HG02623 (cell line): ENCODE measurements around the gene CIAPIN1.
"Not testable (repeated sequence)": the region's sequence is repeated elsewhere in the genome, so short reads cannot be mapped to it uniquely, and the experiment has no call there.

Experiments used
- ATAC-seq: cut with Tn5 transposase; IDR thresholded peaks from one replicate; pipeline ENCODE4 v1.9.1; 2021; ENCODE audit warnings: moderate library complexity; ENCODE audit not compliant: unreplicated experiment

The CIAPIN1 gene

DNA sequence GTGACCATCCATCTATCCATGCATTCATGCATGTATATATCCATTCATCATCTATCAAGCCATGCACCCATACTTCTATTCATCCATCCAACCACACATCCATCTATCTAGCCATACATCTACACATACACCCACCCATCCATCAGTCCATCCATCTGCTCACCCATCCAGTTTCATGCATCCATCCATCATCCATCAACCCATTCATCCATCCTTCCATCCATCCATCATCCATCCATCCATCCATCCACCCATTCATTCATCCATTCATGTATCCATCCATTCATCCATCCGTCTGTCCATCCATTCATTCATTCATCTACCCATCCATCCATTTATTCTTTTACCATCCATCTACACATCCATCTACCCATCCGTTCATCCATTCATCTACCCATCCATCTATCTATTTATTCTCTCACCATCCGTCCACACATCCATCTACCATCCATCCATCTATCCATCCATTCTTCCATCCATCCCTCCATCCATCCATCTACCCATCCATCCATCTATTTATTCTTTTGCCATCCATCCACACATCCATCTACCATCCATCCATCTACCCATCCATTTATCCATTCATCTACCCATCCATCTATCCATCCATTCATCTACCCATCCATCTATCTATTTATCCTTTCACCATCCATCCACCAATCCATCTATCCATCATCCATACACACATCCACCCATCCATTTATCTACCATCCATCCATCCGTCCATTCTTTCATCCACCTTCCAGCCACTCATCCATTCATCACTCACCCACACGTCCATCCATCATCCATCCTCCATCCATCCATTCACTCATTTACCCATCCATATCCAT lies 39.4 kb downstream of the CIAPIN1 start:
- ATAC-seq, result no peak

DNA sequence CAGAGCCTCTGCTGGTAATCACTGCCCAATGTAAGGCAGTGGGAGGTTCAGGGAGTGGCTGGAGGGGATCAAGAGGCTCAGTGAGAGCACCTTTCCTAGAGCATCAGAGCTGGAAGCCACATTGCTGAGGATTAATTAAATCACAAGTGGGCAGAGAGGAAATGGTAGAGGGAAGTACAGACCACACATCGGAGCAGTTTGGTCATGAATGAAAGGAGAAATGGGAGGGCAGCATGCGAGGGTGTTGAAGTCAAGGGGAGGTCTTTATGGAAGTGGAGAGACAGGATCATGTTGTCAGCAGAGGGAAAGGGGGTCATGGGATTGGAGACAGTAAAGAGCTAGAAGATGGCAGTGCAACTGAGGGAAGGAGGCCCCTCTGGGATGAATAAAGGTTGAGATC lies 40.3 kb downstream of the CIAPIN1 start:
- ATAC-seq, result no peak

DNA sequence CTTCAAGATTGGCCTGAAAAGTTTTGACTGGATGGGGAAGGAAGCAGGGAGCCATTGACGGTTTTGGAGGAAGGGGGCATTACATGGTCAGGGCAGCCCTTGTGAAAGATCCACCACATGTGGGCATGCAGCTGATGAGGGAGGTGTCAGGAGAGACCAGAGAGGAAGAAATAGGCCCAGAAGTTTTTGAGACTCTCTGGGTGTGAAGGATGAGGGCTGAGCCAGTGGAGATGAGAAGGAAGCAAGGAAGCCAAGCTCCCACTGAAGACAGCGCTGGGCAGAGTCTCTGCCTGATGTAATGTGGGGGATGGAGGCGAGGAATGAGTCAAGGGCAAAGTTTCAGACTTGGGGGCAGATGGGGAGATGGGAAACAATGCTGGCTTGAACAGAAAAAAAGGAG lies 42.1 kb downstream of the CIAPIN1 start:
- ATAC-seq, result no peak

DNA sequence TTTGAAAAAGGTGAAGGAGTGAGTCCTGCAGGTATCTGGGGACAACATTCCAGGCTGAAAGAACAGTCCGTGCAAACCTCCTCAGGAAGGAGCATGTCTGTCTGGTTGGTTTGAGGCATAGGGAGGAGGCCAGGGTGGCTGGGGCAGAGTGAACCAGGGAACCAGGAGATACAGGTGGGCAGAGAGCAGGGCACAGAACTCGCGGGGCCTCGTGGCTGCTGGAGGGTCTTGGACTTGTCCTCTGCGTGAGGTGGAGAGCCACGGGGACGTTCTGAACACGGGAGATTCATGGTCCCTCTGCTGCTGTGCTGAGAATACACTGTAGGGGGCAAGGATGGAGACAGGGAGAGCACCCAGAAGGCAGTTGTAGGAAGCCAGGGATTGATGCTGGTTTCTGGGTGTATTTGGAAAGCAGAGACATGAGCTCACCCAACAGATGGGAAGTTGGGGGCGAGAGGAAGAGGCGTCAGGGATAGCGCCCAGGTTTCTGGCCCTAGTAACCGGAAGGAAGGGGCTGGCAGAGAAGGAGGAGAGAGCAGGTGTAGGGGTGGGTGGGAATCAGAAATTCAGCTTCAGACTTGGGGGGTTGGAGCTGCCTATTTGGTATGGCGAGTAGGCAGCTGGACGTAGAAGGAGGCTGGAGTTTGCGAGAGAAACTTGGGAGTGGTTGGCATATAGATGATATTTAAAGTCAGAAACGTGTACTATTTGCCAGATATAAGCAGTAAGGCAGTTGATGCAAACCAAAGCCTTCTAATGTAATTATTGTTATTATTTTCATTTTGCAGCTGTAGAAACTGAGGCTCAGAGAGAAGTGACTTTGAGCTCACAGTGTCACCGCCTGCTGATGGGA lies 43.0 kb downstream of the CIAPIN1 start, which contains the start of gene CCL17:
CCL17 (plus strand) TSS at position 803 of the 853 bp plus-strand sequence. CDS start 9,166 bp downstream, outside the sequence.
- ATAC-seq, result no peak

DNA sequence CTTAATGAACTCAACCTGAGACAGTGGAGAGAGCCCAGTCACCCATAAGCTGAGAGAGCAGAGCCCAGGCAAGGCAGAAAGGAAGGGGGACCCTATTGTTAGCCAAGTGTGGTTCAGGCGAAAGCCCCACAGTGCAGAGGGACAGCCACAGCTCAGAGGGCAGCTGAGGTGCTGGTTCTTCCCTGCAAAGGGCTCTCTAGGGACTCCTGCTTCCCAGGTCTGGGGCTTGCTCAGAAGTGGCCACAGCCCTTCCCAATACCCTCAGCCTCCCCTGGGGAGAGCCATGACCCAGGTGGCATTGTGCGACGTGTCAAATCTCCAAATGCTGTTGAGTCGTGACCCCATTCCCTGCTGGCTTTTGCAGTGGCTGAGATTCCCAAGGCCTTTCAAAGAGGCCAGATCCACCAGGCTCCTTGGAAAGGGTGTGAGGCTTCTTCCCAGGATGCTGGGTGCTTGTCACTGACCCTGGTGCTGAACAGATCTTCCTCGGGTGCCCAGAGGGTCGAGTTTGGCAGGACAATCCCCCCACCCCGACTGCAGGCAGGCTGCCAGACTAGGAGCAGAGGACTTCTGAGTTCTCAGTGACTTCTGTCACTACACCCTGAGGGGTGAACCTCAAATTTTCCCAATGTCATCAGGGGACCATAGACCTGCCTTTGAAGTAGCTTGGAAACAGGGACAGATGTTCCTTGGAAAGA lies 45.1 kb downstream of the CIAPIN1 start:
- ATAC-seq, result no peak

GRCh38 chr16:57397493-57397892 lies 49.7 kb downstream of the CIAPIN1 start:
- not testable (repeated sequence) for ATAC-seq

GRCh38 chr16:57396786-57397185 lies 50.4 kb downstream of the CIAPIN1 start:
- ATAC-seq, result no peak

DNA sequence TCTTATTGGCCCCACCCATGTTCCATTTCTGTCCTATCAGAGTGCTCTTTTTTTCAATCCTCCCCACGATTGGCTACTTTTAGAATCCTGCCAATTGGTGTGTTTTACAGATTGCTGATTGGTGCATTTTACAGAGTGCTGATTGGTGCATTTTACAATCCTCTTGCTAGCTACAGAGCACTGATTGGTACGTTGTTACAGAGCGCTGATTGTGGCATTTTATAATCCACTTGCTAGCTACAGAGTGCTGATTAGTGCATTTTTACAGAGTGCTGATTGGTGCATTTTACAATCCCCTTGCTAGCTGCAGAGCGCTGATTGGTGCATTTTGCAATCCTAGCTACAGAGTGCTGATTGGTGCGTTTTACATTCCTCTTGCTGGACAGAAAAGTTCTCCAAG lies 52.2 kb downstream of the CIAPIN1 start:
- no peak for ATAC-seq

DNA sequence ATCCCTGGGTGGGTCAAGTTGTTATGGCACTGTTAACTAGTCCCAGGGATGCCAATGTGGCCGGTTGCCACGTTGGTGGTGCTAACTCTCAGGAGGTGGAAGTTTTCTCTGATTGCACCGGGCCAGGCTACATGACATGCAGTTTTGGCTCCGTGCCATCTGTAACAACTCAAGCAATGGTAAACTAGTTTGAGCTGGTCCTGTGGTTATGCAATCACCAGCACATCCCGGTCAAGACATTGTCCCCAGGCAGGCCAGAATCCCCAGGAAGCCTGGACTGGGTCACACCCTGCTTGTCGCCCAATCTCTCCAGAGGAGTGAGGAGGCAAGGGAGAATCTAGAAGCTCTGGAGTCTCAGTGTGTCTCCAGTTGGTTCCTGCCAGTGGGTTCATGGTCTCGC lies 52.7 kb downstream of the CIAPIN1 start:
- no peak for ATAC-seq

GRCh38 chr16:57392694-57393093 lies 54.5 kb downstream of the CIAPIN1 start:
- no peak for ATAC-seq

DNA sequence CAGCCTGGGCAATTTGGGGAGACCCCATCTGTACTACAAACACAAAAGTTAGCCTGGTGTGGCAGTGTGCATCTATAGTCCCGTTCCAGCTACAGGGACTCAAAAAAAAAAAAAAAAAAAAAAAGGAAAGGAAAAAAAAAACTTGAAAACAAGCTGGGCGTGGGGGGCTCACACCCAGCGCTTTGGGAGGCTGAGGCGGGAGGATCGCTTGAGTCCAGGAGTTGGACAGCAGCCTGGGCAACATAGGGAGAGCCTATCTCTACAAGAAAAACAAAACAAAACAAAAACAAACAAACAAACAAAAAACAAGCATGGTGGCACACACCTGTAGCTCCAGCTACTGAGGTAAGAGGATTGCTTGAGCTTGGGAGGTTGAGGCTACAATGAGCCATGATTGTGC lies 55.5 kb downstream of the CIAPIN1 start:
- ATAC-seq, result no peak

GRCh38 chr16:57391300-57391699 lies 55.9 kb downstream of the CIAPIN1 start:
- ATAC-seq, result no peak

DNA sequence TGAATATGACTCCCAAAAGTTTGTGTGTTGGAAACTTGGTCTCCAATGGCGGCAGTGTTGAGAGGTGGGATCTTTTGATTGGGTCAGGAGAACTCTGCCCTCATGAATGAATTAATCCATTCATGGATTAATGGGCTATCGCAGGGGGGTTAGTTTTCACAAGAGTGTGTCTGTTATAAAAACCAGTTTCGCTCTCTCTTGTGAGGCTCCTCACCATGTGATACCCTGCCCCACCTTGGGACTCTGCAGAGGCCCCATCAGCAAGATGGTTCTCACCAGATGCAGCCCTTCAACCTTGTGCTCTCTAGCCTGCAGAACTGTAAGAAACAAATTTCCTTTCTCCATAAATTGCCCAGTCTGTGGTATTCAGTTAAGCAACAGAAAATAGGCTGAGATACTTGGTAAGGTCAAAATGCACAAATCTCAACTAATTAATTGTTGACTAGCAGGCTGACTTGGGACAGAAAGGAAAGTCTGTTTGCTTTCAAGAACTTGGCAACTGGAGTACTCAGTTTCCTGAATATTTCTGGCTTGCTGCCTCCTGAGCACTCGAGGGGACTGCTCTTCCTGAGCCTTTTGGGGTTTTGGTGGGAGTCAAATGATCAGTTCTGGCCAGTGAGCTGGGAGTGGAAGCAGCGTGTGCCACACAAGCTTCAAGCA lies 56.4 kb downstream of the CIAPIN1 start:
- no peak for ATAC-seq

GRCh38 chr16:57389087-57389468 lies 58.1 kb downstream of the CIAPIN1 start:
- no peak for ATAC-seq

DNA sequence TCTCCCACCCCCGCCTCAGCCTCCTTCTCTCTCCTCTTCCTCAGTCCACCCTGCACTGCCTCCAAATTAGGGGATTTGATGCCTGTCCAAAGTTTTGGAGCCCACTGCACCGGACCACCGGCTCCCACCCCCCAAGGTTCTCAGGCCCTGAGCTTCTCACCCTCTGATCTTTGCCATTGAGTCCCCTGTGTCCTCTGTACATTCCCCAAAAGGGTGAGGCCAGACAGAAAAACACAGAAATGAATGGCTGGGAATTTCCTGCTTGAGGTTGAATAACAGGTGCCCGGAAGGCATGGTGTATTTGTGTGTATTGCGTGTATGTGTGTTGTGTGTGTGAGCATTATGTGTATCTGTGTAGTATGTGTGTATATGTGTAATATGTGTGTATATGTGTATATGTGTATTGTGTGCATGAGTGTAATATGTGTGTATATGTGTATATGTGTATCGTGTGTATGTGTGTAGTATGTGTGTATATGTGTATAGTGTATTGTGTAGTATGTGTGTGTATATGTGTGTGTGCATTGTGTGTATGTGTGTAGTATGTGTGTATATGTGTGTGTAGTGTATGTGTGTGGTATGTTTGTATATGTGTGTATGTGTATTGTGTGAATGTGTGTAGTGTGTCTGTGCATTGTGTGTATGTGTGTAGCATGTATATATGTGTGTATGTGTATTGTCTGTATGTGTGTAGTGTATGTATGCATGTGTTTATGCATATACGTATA lies 58.7 kb downstream of the CIAPIN1 start:
- ATAC-seq, result no peak

DNA sequence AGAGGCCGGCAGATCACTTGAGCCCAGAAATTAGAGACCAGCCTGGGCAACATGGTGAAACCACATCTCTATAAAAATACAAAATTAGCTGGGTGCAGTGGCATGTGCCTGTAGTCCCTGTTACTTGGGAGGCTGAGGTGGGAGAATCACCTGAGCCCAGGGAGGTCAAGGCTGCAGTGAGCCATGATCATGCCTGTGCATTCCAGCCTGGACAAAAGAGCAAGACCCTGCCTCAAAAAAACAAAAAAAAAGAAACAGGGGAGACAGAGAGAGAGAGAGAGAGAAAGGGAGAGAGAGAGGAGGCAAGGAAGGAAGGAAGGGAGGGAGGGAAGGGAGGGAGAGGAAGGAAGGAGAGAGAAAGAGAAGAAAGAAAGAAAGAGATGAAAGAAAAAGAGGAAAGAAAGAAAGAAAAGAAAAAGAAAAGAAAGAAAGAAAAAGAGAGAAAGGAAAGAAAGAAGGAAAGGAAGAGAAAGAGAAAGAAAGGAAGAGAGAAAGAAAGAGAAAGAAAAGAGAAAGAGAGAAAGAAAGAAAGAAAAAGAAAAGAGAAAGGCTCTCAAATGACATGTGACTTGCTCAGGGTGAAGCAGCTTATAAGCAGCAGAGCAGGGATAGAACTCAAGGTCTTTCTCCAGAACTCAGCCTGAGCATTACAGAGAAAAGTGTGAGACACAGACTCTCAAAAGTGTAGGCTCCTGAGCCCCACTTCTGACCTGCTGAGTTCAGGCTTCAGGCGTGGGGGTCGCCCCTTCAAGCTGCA lies 59.4 kb downstream of the CIAPIN1 start:
- ATAC-seq, result no peak

GRCh38 chr16:57386381-57386951 lies 60.7 kb downstream of the CIAPIN1 start:
- ATAC-seq, result no peak

DNA sequence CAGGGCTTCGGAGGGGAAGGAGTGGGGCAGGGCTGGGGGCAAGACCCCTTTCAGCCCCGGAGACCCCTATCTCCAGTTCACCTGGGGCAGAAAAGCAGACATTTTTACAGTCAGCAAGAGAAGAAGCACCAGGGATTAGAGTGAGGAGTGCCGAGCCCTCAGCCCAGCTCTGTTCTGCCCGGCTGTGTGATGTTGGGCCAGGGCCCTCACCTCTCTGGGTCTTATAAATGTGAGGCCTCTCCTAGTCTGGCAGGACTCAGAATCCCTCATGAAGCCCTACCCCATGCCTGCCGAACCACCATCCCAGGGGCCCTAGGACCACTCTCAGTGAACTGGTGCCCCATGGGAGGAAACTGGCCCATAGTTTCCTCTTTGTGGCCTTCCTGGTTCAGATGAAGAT lies 62.1 kb downstream of the CIAPIN1 start:
- no peak for ATAC-seq
